IMR-90 (cell line): ENCODE results near the gene SAXO1. TPM values are rescaled to one million over a fixed set of nuclear protein-coding genes. Genes with fewer than 3 reads are reported as not detected.

Experiments used
- ATAC-seq: fragments of 200-7000 bp; cut with Tn5 transposase; 2 replicates; pipeline ENCODE4 v1.9.1; 2020; ENCODE audit warnings: low read depth, mild to moderate bottlenecking, moderate library complexity
- BruUV-seq: library from RNA; stranded (reverse); fragments of 400-500 nt; replicated peaks from 2 replicates; lab custom pipeline; 2021; lab: Mats Ljungman, UMichigan
- CTCF ChIA-PET: fragments of 300-600 bp; formaldehyde crosslinking; extraction: SDS; loops from one replicate; lab custom pipeline; 2021; ENCODE audit warnings: antibody characterized with exemption; lab: Yijun Ruan, JAX
- POLR2A ChIA-PET: fragments of 300-600 bp; sonication (Branson Sonifier 250); formaldehyde crosslinking; loops from one replicate; lab custom pipeline; 2022; ENCODE audit warnings: antibody characterized with exemption; ENCODE audit not compliant: unreplicated experiment; lab: Charles Lee
- DNase-seq: peaks from one replicate; pipeline ENCODE4 v3.0.0; 2013
- H2AFZ ChIP-seq: replicated peaks from 2 replicates; pipeline ENCODE3; 2013; ENCODE audit warnings: low read length, mild to moderate bottlenecking; ENCODE audit not compliant: poor library complexity
- H2AK5ac ChIP-seq: 2 replicates; pipeline ENCODE4 v1.6.1; 2013; ENCODE audit warnings: low read depth, low read length, inconsistent platforms
- H2AK9ac ChIP-seq: replicated peaks from 2 replicates; pipeline ENCODE3; 2013; ENCODE audit warnings: mild to moderate bottlenecking, low read depth, low read length, moderate library complexity; ENCODE audit not compliant: poor library complexity
- H2BK120ac ChIP-seq: 2 replicates; pipeline ENCODE4 v1.6.1; 2013; ENCODE audit warnings: low read depth, low read length, inconsistent platforms
- H2BK15ac ChIP-seq: 3 replicates; pipeline ENCODE4 v1.6.1; 2013; ENCODE audit warnings: low read depth, low read length, inconsistent platforms
- H2BK20ac ChIP-seq: 2 replicates; pipeline ENCODE4 v1.6.1; 2013; ENCODE audit warnings: low read depth, mild to moderate bottlenecking, inconsistent platforms, low read length, moderate library complexity
- H2BK5ac ChIP-seq: 2 replicates; pipeline ENCODE4 v1.6.1; 2013; ENCODE audit warnings: mild to moderate bottlenecking, low read depth, low read length, inconsistent platforms; ENCODE audit not compliant: poor library complexity, severe bottlenecking
- H3K14ac ChIP-seq: replicated peaks from 2 replicates; pipeline ENCODE4 v1.6.1; 2013; ENCODE audit warnings: low read depth, low read length, inconsistent platforms
- H3K18ac ChIP-seq: 2 replicates; pipeline ENCODE4 v1.6.1; 2013; ENCODE audit warnings: low read depth, low read length, control low read depth
- H3K23ac ChIP-seq: 2 replicates; pipeline ENCODE4 v1.6.1; 2013; ENCODE audit warnings: low read depth, low read length, inconsistent platforms
- H3K27ac ChIP-seq: 2 replicates; pipeline ENCODE4 v1.5.1; 2013; ENCODE audit warnings: mild to moderate bottlenecking, control low read depth, low read length; ENCODE audit not compliant: insufficient read depth
- H3K27me3 ChIP-seq: 2 replicates; pipeline ENCODE4 v1.6.1; 2013; ENCODE audit warnings: low read length; ENCODE audit not compliant: control insufficient read depth, insufficient read depth
- H3K36me3 ChIP-seq: 2 replicates; pipeline ENCODE4 v1.6.1; 2013; ENCODE audit warnings: low read length, mixed read lengths; ENCODE audit not compliant: control insufficient read depth, insufficient read depth
- H3K4ac ChIP-seq: 2 replicates; pipeline ENCODE4 v1.6.1; 2013; ENCODE audit warnings: low read depth, low read length, inconsistent platforms
- H3K4me1 ChIP-seq: 2 replicates; pipeline ENCODE4 v1.6.1; 2013; ENCODE audit warnings: low read length, mixed read lengths; ENCODE audit not compliant: control insufficient read depth, insufficient read depth
- H3K4me2 ChIP-seq: 2 replicates; pipeline ENCODE4 v1.6.1; 2013; ENCODE audit warnings: low read depth, mild to moderate bottlenecking, control low read depth, low read length, moderate library complexity
- H3K4me3 ChIP-seq: 2 replicates; pipeline ENCODE4 v1.5.1; 2013; ENCODE audit warnings: low read depth, mild to moderate bottlenecking, control low read depth, low read length, moderate library complexity; ENCODE audit not compliant: insufficient read depth
- H3K56ac ChIP-seq: 2 replicates; pipeline ENCODE4 v1.6.1; 2013; ENCODE audit warnings: low read length, inconsistent platforms; ENCODE audit not compliant: insufficient read depth; ENCODE audit errors: extremely low read depth
- H3K79me1 ChIP-seq, 2 experiments: 2 replicates each; pipeline ENCODE4 v1.6.1; 2013; ENCODE audit warnings: low read length in 2 of 2, inconsistent platforms in 1 of 2, low read depth in 1 of 2
- H3K9ac ChIP-seq: 2 replicates; pipeline ENCODE4 v1.6.1; 2013; ENCODE audit warnings: low read depth, low read length, control low read depth
- H3K9me1 ChIP-seq: 2 replicates; pipeline ENCODE4 v1.6.1; 2013; ENCODE audit warnings: low read length, inconsistent platforms; ENCODE audit not compliant: insufficient read depth
- H3K9me3 ChIP-seq: 2 replicates; pipeline ENCODE4 v1.6.1; 2013; ENCODE audit warnings: low read length; ENCODE audit not compliant: control insufficient read depth, insufficient read depth
- H4K20me1 ChIP-seq: 2 replicates; pipeline ENCODE4 v1.6.1; 2013; ENCODE audit warnings: low read length, inconsistent platforms; ENCODE audit not compliant: insufficient read depth
- H4K5ac ChIP-seq: 2 replicates; pipeline ENCODE4 v1.6.1; 2013; ENCODE audit warnings: mild to moderate bottlenecking, low read depth, low read length, control low read depth
- H4K8ac ChIP-seq, 2 experiments: 2 replicates each; pipeline ENCODE4 v1.6.1; 2013; ENCODE audit warnings: low read depth in 2 of 2, low read length in 2 of 2, control low read depth in 1 of 2, inconsistent platforms in 1 of 2
- H4K91ac ChIP-seq: 2 replicates; pipeline ENCODE4 v1.6.1; 2013; ENCODE audit warnings: low read depth, low read length, inconsistent platforms; ENCODE audit not compliant: insufficient read depth
- MAFK ChIP-seq: IDR thresholded peaks from 2 replicates; pipeline ENCODE4 v1.6.1; 2012; ENCODE audit warnings: low read depth, low read length, improper control_type of control experiment
- MXI1 ChIP-seq: IDR thresholded peaks from 2 replicates; pipeline ENCODE4 v1.6.1; 2012; ENCODE audit warnings: low read depth, mild to moderate bottlenecking, low read length, moderate library complexity, borderline replicate concordance
- RAD21 ChIP-seq: IDR thresholded peaks from 2 replicates; pipeline ENCODE4 v1.6.1; 2012; ENCODE audit warnings: low read length, improper control_type of control experiment
- RFX5 ChIP-seq: IDR thresholded peaks from 2 replicates; pipeline ENCODE4 v1.8.0; 2012; ENCODE audit warnings: low read depth, mild to moderate bottlenecking, low read length, moderate library complexity
- WGBS, 2 experiments: methylation state at CpG; one replicate each; pipeline versions ENCODE4 v1.1.5 to v1.1.7; 2013; ENCODE audit warnings: missing lambda C conversion rate in 2 of 2; ENCODE audit not compliant: insufficient read length in 1 of 2; ENCODE audit errors: extremely low coverage in 2 of 2; 5-methylcytosine and 5-hydroxymethylcytosine counted together
- dilution Hi-C: fragments of 300-500 bp; cut with HindIII; formaldehyde crosslinking; loops from one replicate; pipeline ENCODE4 v1.14.3; 2018; ENCODE audit warnings: low sequenced_read_pairs; ENCODE audit not compliant: unreplicated experiment
- in situ Hi-C: fragments of 300-500 bp; cut with MboI; formaldehyde crosslinking; loops from 3 replicates; pipeline ENCODE4 v1.14.3; 2019; ENCODE audit warnings: low sequenced_read_pairs, inconsistent platforms, mixed read lengths
- intact Hi-C: fragments of 100-400 bp; cut with micrococcal nuclease; formaldehyde crosslinking; loops from 2 replicates; pipeline ENCODE4 v1.10.0; 2022
- polyA plus RNA-seq, 3 experiments: library from polyadenylated mRNA; depleted of rRNA; stranded (reverse); fragments of >200 nt; gene quantifications; 2 replicates each; pipeline ENCODE4 v1.2.3, GENCODE V29; 2012; ENCODE audit warnings: low replicate concordance in 1 of 3
- total RNA-seq: library from RNA; depleted of rRNA; stranded (reverse); fragments of >200 nt; gene quantifications from 2 replicates; pipeline ENCODE4 v1.2.3, GENCODE V29; 2012
- TF ChIP-seq, protein P1 (sequence below): fragments of 150-350 bp; IDR thresholded peaks from 2 replicates; pipeline ENCODE4 v1.6.1; 2016; ENCODE audit warnings: low read depth, mild to moderate bottlenecking, low read length, moderate library complexity, borderline replicate concordance

SAXO1 gene
- total and polyA plus RNA-seq, 2 of the 4 experiments (the other 2 are of a cell fraction) = not detected

- DNase-seq = peak; percentile 70
- H4K20me1 ChIP-seq = no peaks in the 10 kb centered on the region
- in situ Hi-C loops (no loop called here), dilution Hi-C loops (no loop called here), intact Hi-C loops (no loop called here)
- BruUV-seq = no TSS peak
- CTCF ChIA-PET = interaction anchor here (0.6 kb wide), 1 partner anchor 504 kb away, joined by 3 read pairs; no protein-coding TSS in a partner anchor
- H3K79me1 ChIP-seq = no peaks in the 10 kb centered on the region
- H2AK5ac ChIP-seq = no peak overlapping the region
- H3K14ac ChIP-seq = no peak overlapping the region
- H3K4me3 ChIP-seq = no peak overlapping the region
- peak overlapping the region; percentile 33 for H2AFZ ChIP-seq
- H3K4me1 ChIP-seq = peaks cover 13% of the 10 kb centered on the region
- H4K8ac ChIP-seq = no peak overlapping the region
- 97% methylated on average over 6 of the region's 11 CpGs; no CpG with 5 or more reads in 1 of the 2 experiments for WGBS, 2 experiments
- H3K23ac ChIP-seq = no peak overlapping the region
- H3K27ac ChIP-seq = no peak overlapping the region
- H4K5ac ChIP-seq = no peak overlapping the region
- no peaks in the 10 kb centered on the region for H3K27me3 ChIP-seq
- H3K4ac ChIP-seq = peak overlapping the region; percentile 17; the same call in 1 of the 2 replicates
- no peak overlapping the region for H3K18ac ChIP-seq
- no peak overlapping the region for H2AK9ac ChIP-seq
- H3K9ac ChIP-seq = no peak overlapping the region
- TF ChIP-seq RAD21 (no peak), RFX5 (no peak), MAFK (no peak), MXI1 (no peak)
- TF ChIP-seq, protein P1, sequence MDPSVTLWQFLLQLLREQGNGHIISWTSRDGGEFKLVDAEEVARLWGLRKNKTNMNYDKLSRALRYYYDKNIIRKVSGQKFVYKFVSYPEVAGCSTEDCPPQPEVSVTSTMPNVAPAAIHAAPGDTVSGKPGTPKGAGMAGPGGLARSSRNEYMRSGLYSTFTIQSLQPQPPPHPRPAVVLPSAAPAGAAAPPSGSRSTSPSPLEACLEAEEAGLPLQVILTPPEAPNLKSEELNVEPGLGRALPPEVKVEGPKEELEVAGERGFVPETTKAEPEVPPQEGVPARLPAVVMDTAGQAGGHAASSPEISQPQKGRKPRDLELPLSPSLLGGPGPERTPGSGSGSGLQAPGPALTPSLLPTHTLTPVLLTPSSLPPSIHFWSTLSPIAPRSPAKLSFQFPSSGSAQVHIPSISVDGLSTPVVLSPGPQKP = no peak
- no peak overlapping the region for H3K4me2 ChIP-seq
- H2BK20ac ChIP-seq = peak overlapping the region; percentile 62; the same call in 1 of the 2 replicates
- H3K9me1 ChIP-seq = peaks cover 12% of the 10 kb centered on the region
- H3K9me3 ChIP-seq = no peaks in the 10 kb centered on the region
- no peak for ATAC-seq
- H2BK120ac ChIP-seq = peak overlapping the region; percentile 41; the same call in 1 of the 2 replicates
- no peak overlapping the region for H2BK5ac ChIP-seq
- no peak overlapping the region for H3K56ac ChIP-seq
- H2BK15ac ChIP-seq = 0 out of 3 replicates have a peak overlapping the region, but pooled peaks have one; percentile 11
- POLR2A ChIA-PET = no interaction called here
- H4K91ac ChIP-seq = no peak overlapping the region
- H3K36me3 ChIP-seq = no peaks in the 10 kb centered on the region
Observed at GRCh38 chr9:18905028-18905882, 127.8 kb downstream of the SAXO1 start.
